ENCODE results near the gene CCRL2. TPM values are rescaled to one million over a fixed set of nuclear protein-coding genes. Genes with fewer than 3 reads are reported as not detected.

Gene CCRL2
- total RNA-seq, 1 experiment from 2014 or later = not detected

DNA sequence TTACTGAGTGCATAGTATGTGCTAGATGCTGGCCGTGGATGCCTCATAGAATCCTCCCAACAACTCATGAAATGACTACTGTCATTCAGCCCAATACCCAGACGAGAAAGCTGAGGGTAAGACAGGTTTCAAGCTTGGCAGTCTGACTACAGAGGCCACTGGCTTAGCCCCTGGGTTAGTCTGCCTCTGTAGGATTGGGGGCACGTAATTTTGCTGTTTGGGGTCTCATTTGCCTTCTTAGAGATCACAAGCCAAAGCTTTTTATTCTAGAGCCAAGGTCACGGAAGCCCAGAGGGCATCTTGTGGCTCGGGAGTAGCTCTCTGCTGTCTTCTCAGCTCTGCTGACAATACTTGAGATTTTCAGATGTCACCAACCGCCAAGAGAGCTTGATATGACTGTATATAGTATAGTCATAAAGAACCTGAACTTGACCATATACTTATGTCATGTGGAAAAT is 37.4 kb upstream of the CCRL2 start (continued):
- TF ChIP-seq FOXP4 (CRISPR knock-in tag; IDR thresholded peaks at IDR 0.05) (no peak), OVOL2 (CRISPR knock-in tag; IDR thresholded peaks at IDR 0.05; ENCODE audit: borderline replicate concordance) (no peak), RELA (CRISPR knock-in tag; IDR thresholded peaks at IDR 0.05; ENCODE audit: borderline replicate concordance) (no peak), IRF2 (CRISPR knock-in tag; IDR thresholded peaks at IDR 0.05; ENCODE audit: borderline replicate concordance, low read depth) (no peak), GRHL2 (CRISPR knock-in tag; IDR thresholded peaks at IDR 0.05; ENCODE audit: insufficient replicate concordance, severe bottlenecking) (no peak)
- TF ChIP-seq, protein P1, sequence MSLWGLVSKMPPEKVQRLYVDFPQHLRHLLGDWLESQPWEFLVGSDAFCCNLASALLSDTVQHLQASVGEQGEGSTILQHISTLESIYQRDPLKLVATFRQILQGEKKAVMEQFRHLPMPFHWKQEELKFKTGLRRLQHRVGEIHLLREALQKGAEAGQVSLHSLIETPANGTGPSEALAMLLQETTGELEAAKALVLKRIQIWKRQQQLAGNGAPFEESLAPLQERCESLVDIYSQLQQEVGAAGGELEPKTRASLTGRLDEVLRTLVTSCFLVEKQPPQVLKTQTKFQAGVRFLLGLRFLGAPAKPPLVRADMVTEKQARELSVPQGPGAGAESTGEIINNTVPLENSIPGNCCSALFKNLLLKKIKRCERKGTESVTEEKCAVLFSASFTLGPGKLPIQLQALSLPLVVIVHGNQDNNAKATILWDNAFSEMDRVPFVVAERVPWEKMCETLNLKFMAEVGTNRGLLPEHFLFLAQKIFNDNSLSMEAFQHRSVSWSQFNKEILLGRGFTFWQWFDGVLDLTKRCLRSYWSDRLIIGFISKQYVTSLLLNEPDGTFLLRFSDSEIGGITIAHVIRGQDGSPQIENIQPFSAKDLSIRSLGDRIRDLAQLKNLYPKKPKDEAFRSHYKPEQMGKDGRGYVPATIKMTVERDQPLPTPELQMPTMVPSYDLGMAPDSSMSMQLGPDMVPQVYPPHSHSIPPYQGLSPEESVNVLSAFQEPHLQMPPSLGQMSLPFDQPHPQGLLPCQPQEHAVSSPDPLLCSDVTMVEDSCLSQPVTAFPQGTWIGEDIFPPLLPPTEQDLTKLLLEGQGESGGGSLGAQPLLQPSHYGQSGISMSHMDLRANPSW (CRISPR knock-in tag; conservative IDR thresholded peaks at IDR 0.05; ENCODE audit: low read depth) = no peak
- TF ChIP-seq, protein P2, sequence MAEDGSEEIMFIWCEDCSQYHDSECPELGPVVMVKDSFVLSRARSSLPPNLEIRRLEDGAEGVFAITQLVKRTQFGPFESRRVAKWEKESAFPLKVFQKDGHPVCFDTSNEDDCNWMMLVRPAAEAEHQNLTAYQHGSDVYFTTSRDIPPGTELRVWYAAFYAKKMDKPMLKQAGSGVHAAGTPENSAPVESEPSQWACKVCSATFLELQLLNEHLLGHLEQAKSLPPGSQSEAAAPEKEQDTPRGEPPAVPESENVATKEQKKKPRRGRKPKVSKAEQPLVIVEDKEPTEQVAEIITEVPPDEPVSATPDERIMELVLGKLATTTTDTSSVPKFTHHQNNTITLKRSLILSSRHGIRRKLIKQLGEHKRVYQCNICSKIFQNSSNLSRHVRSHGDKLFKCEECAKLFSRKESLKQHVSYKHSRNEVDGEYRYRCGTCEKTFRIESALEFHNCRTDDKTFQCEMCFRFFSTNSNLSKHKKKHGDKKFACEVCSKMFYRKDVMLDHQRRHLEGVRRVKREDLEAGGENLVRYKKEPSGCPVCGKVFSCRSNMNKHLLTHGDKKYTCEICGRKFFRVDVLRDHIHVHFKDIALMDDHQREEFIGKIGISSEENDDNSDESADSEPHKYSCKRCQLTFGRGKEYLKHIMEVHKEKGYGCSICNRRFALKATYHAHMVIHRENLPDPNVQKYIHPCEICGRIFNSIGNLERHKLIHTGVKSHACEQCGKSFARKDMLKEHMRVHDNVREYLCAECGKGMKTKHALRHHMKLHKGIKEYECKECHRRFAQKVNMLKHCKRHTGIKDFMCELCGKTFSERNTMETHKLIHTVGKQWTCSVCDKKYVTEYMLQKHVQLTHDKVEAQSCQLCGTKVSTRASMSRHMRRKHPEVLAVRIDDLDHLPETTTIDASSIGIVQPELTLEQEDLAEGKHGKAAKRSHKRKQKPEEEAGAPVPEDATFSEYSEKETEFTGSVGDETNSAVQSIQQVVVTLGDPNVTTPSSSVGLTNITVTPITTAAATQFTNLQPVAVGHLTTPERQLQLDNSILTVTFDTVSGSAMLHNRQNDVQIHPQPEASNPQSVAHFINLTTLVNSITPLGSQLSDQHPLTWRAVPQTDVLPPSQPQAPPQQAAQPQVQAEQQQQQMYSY (CRISPR knock-in tag; IDR thresholded peaks at IDR 0.05) = no peak

DNA sequence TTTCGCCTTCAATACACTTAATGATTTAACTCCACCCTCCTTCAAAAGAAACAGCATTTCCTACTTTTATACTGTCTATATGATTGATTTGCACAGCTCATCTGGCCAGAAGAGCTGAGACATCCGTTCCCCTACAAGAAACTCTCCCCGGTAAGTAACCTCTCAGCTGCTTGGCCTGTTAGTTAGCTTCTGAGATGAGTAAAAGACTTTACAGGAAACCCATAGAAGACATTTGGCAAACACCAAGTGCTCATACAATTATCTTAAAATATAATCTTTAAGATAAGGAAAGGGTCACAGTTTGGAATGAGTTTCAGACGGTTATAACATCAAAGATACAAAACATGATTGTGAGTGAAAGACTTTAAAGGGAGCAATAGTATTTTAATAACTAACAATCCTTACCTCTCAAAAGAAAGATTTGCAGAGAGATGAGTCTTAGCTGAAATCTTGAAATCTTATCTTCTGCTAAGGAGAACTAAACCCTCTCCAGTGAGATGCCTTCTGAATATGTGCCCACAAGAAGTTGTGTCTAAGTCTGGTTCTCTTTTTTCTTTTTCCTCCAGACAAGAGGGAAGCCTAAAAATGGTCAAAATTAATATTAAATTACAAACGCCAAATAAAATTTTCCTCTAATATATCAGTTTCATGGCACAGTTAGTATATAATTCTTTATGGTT is 36.1 kb upstream of the CCRL2 start, which contains the start of gene CCR5:
CCR5 (plus strand) TSS at position 108 of the 680 bp plus-strand sequence. CDS start 1,957 bp downstream, outside the sequence.
- DNase-seq (ENCODE audit: low spot score) (no peak), ATAC-seq (no peak)
- H3K27me3 Mint-ChIP-seq (ENCODE audit: low read depth) = peaks cover 10% of the 10 kb centered on the region
- no peak within 1 kb of the TSS for H3K27ac Mint-ChIP-seq
- H3K9me3 Mint-ChIP-seq = no peaks in the 10 kb centered on the region
- ChIA-PET POLR2A (no interaction called here), CTCF (interaction anchor here (0.7 to 5.5 kb wide), 8 partner anchors 18 to 163 kb away, joined by 3 to 68 read pairs (median 3); partner anchors contain the start of gene CCR1)
- no peaks in the 10 kb centered on the region for H3K36me3 Mint-ChIP-seq
- H3K4me1 Mint-ChIP-seq = peaks cover 13% of the 10 kb centered on the region
- no peak within 1 kb of the TSS for H3K4me3 Mint-ChIP-seq
- TF ChIP-seq ZNF423 (CRISPR knock-in tag; IDR thresholded peaks at IDR 0.05) (no peak), FOXJ3 (CRISPR knock-in tag; IDR thresholded peaks at IDR 0.05; ENCODE audit: borderline replicate concordance) (no peak), ZNF138 (CRISPR knock-in tag; conservative IDR thresholded peaks at IDR 0.05) (no peak), ZNF512 (CRISPR knock-in tag; IDR thresholded peaks at IDR 0.05; ENCODE audit: borderline replicate concordance) (no peak), MXD4 (CRISPR knock-in tag; IDR thresholded peaks at IDR 0.05; ENCODE audit: borderline replicate concordance) (no peak), ELF4 (CRISPR knock-in tag; IDR thresholded peaks at IDR 0.05; ENCODE audit: low read depth) (no peak), ZNF396 (CRISPR knock-in tag; IDR thresholded peaks at IDR 0.05; ENCODE audit: borderline replicate concordance) (no peak), RELA (CRISPR knock-in tag; IDR thresholded peaks at IDR 0.05; ENCODE audit: borderline replicate concordance) (no peak), JUN (CRISPR knock-in tag; IDR thresholded peaks at IDR 0.05) (no peak), E2F5 (CRISPR knock-in tag; IDR thresholded peaks at IDR 0.05) (no peak)
- TF ChIP-seq, protein P3, sequence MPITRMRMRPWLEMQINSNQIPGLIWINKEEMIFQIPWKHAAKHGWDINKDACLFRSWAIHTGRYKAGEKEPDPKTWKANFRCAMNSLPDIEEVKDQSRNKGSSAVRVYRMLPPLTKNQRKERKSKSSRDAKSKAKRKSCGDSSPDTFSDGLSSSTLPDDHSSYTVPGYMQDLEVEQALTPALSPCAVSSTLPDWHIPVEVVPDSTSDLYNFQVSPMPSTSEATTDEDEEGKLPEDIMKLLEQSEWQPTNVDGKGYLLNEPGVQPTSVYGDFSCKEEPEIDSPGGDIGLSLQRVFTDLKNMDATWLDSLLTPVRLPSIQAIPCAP (CRISPR knock-in tag; IDR thresholded peaks at IDR 0.05) = no peak
- TF ChIP-seq, protein P4, sequence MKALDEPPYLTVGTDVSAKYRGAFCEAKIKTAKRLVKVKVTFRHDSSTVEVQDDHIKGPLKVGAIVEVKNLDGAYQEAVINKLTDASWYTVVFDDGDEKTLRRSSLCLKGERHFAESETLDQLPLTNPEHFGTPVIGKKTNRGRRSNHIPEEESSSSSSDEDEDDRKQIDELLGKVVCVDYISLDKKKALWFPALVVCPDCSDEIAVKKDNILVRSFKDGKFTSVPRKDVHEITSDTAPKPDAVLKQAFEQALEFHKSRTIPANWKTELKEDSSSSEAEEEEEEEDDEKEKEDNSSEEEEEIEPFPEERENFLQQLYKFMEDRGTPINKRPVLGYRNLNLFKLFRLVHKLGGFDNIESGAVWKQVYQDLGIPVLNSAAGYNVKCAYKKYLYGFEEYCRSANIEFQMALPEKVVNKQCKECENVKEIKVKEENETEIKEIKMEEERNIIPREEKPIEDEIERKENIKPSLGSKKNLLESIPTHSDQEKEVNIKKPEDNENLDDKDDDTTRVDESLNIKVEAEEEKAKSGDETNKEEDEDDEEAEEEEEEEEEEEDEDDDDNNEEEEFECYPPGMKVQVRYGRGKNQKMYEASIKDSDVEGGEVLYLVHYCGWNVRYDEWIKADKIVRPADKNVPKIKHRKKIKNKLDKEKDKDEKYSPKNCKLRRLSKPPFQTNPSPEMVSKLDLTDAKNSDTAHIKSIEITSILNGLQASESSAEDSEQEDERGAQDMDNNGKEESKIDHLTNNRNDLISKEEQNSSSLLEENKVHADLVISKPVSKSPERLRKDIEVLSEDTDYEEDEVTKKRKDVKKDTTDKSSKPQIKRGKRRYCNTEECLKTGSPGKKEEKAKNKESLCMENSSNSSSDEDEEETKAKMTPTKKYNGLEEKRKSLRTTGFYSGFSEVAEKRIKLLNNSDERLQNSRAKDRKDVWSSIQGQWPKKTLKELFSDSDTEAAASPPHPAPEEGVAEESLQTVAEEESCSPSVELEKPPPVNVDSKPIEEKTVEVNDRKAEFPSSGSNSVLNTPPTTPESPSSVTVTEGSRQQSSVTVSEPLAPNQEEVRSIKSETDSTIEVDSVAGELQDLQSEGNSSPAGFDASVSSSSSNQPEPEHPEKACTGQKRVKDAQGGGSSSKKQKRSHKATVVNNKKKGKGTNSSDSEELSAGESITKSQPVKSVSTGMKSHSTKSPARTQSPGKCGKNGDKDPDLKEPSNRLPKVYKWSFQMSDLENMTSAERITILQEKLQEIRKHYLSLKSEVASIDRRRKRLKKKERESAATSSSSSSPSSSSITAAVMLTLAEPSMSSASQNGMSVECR (CRISPR knock-in tag; IDR thresholded peaks at IDR 0.05; ENCODE audit: borderline replicate concordance) = no peak

All from WTC11 (cell line).